AG04450 (cell line): Measurements from ENCODE around the gene FLNC. TPM values are rescaled to one million over a fixed set of nuclear protein-coding genes. Genes with fewer than 3 reads are reported as not detected.

Experiments used
- CTCF ChIA-PET: fragments of 300-600, 350-600 bp; formaldehyde crosslinking; extraction: SDS; loops from one replicate; lab custom pipeline; 2022; ENCODE audit warnings: antibody characterized with exemption, inconsistent platforms; lab: Charles Lee
- POLR2A ChIA-PET: fragments of 350-600 bp; formaldehyde crosslinking; extraction: SDS; loops from one replicate; lab custom pipeline; 2021; ENCODE audit warnings: antibody characterized with exemption, inconsistent platforms; lab: Yijun Ruan, JAX
- DNase-seq: peaks from one replicate; pipeline ENCODE4 v3.0.0-alpha.2; 2011; ENCODE audit warnings: low read depth, low spot score
- H3K27ac ChIP-seq: one replicate; pipeline ENCODE4 v1.5.1; 2012; ENCODE audit warnings: low read depth, low read length, control low read depth
- H3K27me3 ChIP-seq: one replicate; pipeline ENCODE4 v1.6.0; 2012; ENCODE audit warnings: low read length; ENCODE audit not compliant: control insufficient read depth, insufficient read depth
- H3K4me3 ChIP-seq: 2 replicates; pipeline ENCODE4 v1.5.1; 2011; ENCODE audit warnings: mild to moderate bottlenecking, low read depth, low read length, control low read depth
- H3K9me3 ChIP-seq: 2 replicates; pipeline ENCODE4 v1.5.1; 2012; ENCODE audit warnings: low read length; ENCODE audit not compliant: control insufficient read depth, insufficient read depth
- CTCF ChIP-seq: IDR thresholded peaks from 2 replicates; pipeline ENCODE4 v1.5.1; 2011; ENCODE audit warnings: low read depth, low read length, control low read depth, inconsistent platforms
- polyA plus RNA-seq: library from polyadenylated mRNA; depleted of rRNA; stranded (reverse); fragments of >200 nt; gene quantifications from 2 replicates; pipeline ENCODE4 v1.2.3, GENCODE V29; 2011

The FLNC gene
- polyA plus RNA-seq, 1 experiment = 25.8 TPM

GRCh38 chr7:128801003-128801402 is 29.2 kb upstream of the FLNC start:
- ChIA-PET CTCF (interaction anchor here (0.7 kb wide), 1 partner anchor 21 kb away, joined by 3 read pairs; no protein-coding TSS in a partner anchor), POLR2A (no interaction called here)

GRCh38 chr7:128801667-128802418 is 28.4 kb upstream of the FLNC start:
- Histone ChIP-seq H3K27me3 (no peaks in the 10 kb centered on the region), H3K27ac (no peak overlapping the region), H3K9me3 (no peaks in the 10 kb centered on the region), H3K4me3 (no peak overlapping the region)
- TF ChIP-seq CTCF = no peak
- no peak for DNase-seq
- ChIA-PET POLR2A (interaction anchor here (1.0 kb wide), 1 partner anchor 16 kb away, joined by 4 read pairs; no protein-coding TSS in a partner anchor), CTCF (interaction anchor here (0.7 kb wide), 1 partner anchor 20 kb away, joined by 3 read pairs; no protein-coding TSS in a partner anchor)

More at GRCh38 chr7:128801003-128801402, 29.2 kb upstream of the FLNC start:
- Histone ChIP-seq H3K27me3 (no peaks in the 10 kb centered on the region), H3K4me3 (no peak overlapping the region), H3K9me3 (no peaks in the 10 kb centered on the region), H3K27ac (no peak overlapping the region)
- no peak for DNase-seq
- TF ChIP-seq CTCF = no peak

- H3K27ac ChIP-seq = no peak overlapping the region
- H3K9me3 ChIP-seq = no peaks in the 10 kb centered on the region
- ChIA-PET POLR2A (no interaction called here), CTCF (interaction anchor here (1.1 kb wide), 1 partner anchor 377 kb away, joined by 3 read pairs; no protein-coding TSS in a partner anchor)
- H3K27me3 ChIP-seq = no peaks in the 10 kb centered on the region
- H3K4me3 ChIP-seq = no peak overlapping the region
- no peak for TF ChIP-seq CTCF
- no peak for DNase-seq
Measured at GRCh38 chr7:128804484-128804883, 25.7 kb upstream of the FLNC start.

- no peak overlapping the region for H3K4me3 ChIP-seq
- no peaks in the 10 kb centered on the region for H3K27me3 ChIP-seq
- TF ChIP-seq CTCF = no peak
- DNase-seq = no peak
- ChIA-PET CTCF (no interaction called here), POLR2A (no interaction called here)
- H3K27ac ChIP-seq = no peak overlapping the region
- no peaks in the 10 kb centered on the region for H3K9me3 ChIP-seq
Measured at GRCh38 chr7:128805225-128805624, 25.0 kb upstream of the FLNC start.

- Histone ChIP-seq H3K27ac (no peak overlapping the region), H3K9me3 (no peaks in the 10 kb centered on the region), H3K27me3 (no peaks in the 10 kb centered on the region), H3K4me3 (no peak overlapping the region)
- POLR2A ChIA-PET = no interaction called here
- no peak for TF ChIP-seq CTCF
- CTCF ChIA-PET = no interaction called here
- no peak for DNase-seq
Measured at GRCh38 chr7:128807191-128807590, 23.0 kb upstream of the FLNC start.
